HCT116 (cell line): Measurements from ENCODE around the gene RAD9B.
"Not testable (repeated sequence)": the region's sequence is repeated elsewhere in the genome, so short reads cannot be mapped to it uniquely, and the experiment has no call there.

Experiments used
- EZH2 ChIP-seq: fragments of 200-600 bp; sonication (generic); IDR thresholded peaks from 2 replicates; pipeline ENCODE4 v1.6.1; 2017; ENCODE audit warnings: antibody characterized with exemption, mixed run types
- POLR2A ChIP-seq: IDR thresholded peaks from 2 replicates; pipeline ENCODE4 v1.7.0; 2011; ENCODE audit warnings: borderline replicate concordance; ENCODE audit not compliant: insufficient read depth, insufficient read length; ENCODE audit errors: extremely low read depth
- POLR2AphosphoS5 ChIP-seq: IDR thresholded peaks from 2 replicates; pipeline ENCODE4 v1.6.1; 2011; ENCODE audit warnings: mild to moderate bottlenecking, low read depth, low read length, moderate library complexity
- REST ChIP-seq: IDR thresholded peaks from 2 replicates; pipeline ENCODE4 v1.6.1; 2012; ENCODE audit warnings: low read depth
- SIN3A ChIP-seq: IDR thresholded peaks from 2 replicates; pipeline ENCODE4 v1.6.1; 2012; ENCODE audit warnings: low read depth
- TF ChIP-seq, protein P1 (sequence below): IDR thresholded peaks from 2 replicates; pipeline ENCODE4 v1.6.1; 2011; ENCODE audit warnings: mild to moderate bottlenecking, low read length, moderate library complexity; ENCODE audit not compliant: insufficient replicate concordance; ENCODE audit errors: extremely low read depth
- TF ChIP-seq, protein P2 (sequence below), 3 experiments: fragments of 200-600 bp in 1 of 3; sonication (generic) in 1 of 3; IDR thresholded peaks in 2 of 3; conservative IDR thresholded peaks in 1 of 3; 2 replicates each; pipeline ENCODE4 v1.5.1; 2012 to 2017; ENCODE audit warnings: low read depth in 2 of 3, low read length in 2 of 3, antibody characterized with exemption in 1 of 3, borderline replicate concordance in 1 of 3, control low read depth in 1 of 3, mild to moderate bottlenecking in 1 of 3, mixed read lengths in 1 of 3, mixed run types in 1 of 3, moderate library complexity in 1 of 3; ENCODE audit not compliant: insufficient read depth in 1 of 3

GRCh38 chr12:110518014-110518413 is 15.9 kb downstream of the RAD9B start:
- TF ChIP-seq, protein P1, sequence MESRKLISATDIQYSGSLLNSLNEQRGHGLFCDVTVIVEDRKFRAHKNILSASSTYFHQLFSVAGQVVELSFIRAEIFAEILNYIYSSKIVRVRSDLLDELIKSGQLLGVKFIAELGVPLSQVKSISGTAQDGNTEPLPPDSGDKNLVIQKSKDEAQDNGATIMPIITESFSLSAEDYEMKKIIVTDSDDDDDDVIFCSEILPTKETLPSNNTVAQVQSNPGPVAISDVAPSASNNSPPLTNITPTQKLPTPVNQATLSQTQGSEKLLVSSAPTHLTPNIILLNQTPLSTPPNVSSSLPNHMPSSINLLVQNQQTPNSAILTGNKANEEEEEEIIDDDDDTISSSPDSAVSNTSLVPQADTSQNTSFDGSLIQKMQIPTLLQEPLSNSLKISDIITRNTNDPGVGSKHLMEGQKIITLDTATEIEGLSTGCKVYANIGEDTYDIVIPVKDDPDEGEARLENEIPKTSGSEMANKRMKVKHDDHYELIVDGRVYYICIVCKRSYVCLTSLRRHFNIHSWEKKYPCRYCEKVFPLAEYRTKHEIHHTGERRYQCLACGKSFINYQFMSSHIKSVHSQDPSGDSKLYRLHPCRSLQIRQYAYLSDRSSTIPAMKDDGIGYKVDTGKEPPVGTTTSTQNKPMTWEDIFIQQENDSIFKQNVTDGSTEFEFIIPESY, result not testable (repeated sequence)
- TF ChIP-seq, protein P2, sequence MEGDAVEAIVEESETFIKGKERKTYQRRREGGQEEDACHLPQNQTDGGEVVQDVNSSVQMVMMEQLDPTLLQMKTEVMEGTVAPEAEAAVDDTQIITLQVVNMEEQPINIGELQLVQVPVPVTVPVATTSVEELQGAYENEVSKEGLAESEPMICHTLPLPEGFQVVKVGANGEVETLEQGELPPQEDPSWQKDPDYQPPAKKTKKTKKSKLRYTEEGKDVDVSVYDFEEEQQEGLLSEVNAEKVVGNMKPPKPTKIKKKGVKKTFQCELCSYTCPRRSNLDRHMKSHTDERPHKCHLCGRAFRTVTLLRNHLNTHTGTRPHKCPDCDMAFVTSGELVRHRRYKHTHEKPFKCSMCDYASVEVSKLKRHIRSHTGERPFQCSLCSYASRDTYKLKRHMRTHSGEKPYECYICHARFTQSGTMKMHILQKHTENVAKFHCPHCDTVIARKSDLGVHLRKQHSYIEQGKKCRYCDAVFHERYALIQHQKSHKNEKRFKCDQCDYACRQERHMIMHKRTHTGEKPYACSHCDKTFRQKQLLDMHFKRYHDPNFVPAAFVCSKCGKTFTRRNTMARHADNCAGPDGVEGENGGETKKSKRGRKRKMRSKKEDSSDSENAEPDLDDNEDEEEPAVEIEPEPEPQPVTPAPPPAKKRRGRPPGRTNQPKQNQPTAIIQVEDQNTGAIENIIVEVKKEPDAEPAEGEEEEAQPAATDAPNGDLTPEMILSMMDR (IDR thresholded peaks at IDR 0.05 in 2 of 3, conservative IDR thresholded peaks at IDR 0.05 in 1 of 3; ENCODE audit: borderline replicate concordance in 1 of 3, insufficient read depth in 1 of 3, low read depth in 2 of 3, low read length in 2 of 3), result not testable (repeated sequence)
- TF ChIP-seq POLR2AphosphoS5, EZH2, SIN3A, REST, POLR2A: not testable (repeated sequence)
